ENCODE results near the gene DDX31.
A peak's percentile ranks its signal among the peaks of the same experiment; 100 is the strongest.

DDX31 gene

DNA sequence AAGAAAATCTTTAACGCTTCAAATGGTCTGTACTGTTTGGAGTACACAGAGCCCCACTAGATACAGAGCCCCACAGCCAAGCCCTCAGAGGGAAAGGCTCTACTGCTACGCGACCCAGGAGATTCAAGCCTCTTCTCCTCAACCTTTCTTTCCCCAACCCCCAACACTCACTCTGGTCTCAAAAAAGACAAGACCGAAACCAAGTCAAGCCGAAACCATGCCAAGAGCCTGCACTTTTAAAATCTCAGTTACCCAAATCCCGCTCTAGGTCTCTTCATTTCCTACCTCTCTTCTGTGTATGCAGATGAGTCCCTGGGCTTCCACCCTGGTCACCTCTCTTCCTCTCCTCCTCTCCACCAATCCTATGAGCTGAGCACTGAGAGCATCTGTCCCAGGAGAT, 55.5 kb downstream of the DDX31 start:
- ATAC-seq (ENCODE audit: low read depth) (no peak), DNase-seq (ENCODE audit: low spot score in 2 of 2) (no peak)
- Mint-ChIP-seq H3K27me3 (no peaks in the 10 kb centered on the region), H3K36me3 (peaks cover 61% of the 10 kb centered on the region), H3K4me1 (peaks cover 3% of the 10 kb centered on the region), H3K27ac (no peak overlapping the region), H3K9me3 (no peaks in the 10 kb centered on the region), H3K4me3 (no peak overlapping the region)

DNA sequence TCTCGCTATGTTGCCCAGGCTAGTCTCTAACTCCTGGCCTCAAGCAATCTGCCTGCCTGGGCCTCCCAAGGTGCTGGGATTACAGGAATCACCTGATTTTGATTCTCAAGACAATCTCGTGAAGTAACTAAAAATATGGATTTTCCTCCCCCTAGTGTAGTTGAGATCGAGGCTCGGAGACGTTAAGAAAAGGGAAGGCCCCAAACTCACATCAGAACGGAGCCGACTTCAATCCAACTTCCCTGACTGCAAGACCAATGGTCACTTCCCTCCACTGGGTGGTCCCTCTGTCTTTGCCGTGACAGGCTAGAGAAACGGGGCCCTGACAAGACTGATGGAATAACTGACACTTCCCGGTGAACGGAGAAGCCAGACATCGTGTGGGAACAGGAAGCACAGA, 59.1 kb downstream of the DDX31 start:
- ATAC-seq (ENCODE audit: low read depth): no peak
- H3K4me3 Mint-ChIP-seq: no peak overlapping the region
- H3K27ac Mint-ChIP-seq: no peak overlapping the region
- H3K4me1 Mint-ChIP-seq: no peaks in the 10 kb centered on the region
- DNase-seq (ENCODE audit: low spot score in 2 of 2): no peak
- H3K9me3 Mint-ChIP-seq: no peaks in the 10 kb centered on the region
- H3K36me3 Mint-ChIP-seq: peaks cover 56% of the 10 kb centered on the region
- no peaks in the 10 kb centered on the region for H3K27me3 Mint-ChIP-seq

DNA sequence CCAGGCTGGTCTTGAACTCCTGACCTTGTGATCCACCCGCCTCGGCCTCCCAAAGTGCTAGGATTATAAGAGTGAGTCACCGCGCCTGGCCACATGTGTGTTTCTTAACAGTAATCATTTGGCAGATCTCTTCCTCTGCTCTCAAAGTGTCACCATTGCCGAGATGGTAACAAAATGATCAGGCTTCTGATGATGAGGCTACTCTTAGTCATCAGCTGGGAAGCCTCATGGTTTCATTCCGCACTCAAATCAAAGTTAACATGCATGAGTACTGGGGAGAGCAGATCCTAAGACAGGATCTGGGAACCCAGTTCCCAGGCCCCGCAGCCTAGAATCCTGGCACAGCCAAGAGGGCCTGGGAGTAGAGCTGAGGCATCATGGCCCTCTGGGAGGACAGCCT, 60.0 kb downstream of the DDX31 start:
- Mint-ChIP-seq H3K9me3 (no peaks in the 10 kb centered on the region), H3K27me3 (no peaks in the 10 kb centered on the region), H3K4me1 (no peaks in the 10 kb centered on the region), H3K27ac (no peak overlapping the region), H3K4me3 (no peak overlapping the region), H3K36me3 (peaks cover 56% of the 10 kb centered on the region)
- DNase-seq (ENCODE audit: low spot score in 2 of 2) (no peak), ATAC-seq (ENCODE audit: low read depth) (no peak)

DNA sequence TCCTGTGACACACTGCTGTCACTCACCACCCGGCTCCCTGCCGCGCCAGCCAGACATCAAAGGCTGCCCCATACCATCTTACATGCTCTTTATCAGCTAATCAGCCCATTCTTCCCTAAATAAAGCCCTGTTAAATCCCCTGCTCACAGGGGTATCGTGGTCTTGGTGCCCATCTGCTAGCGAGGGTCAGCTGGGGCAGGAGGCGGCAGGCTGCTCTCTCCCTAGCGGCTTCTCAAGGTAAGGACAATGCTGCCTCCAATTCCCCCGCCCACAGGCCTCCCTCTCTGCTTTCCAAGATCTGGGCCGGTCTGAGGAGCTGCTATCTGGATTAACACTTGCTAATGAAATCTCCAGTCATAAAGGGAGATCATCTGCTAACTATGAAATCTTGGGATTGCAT, 60.6 kb downstream of the DDX31 start:
- H3K9me3 Mint-ChIP-seq: no peaks in the 10 kb centered on the region
- no peak overlapping the region for H3K4me3 Mint-ChIP-seq
- H3K4me1 Mint-ChIP-seq: no peaks in the 10 kb centered on the region
- DNase-seq (ENCODE audit: low spot score in 2 of 2) (no peak), ATAC-seq (ENCODE audit: low read depth) (no peak)
- peaks cover 50% of the 10 kb centered on the region for H3K36me3 Mint-ChIP-seq
- H3K27ac Mint-ChIP-seq: no peak overlapping the region
- H3K27me3 Mint-ChIP-seq: no peaks in the 10 kb centered on the region

DNA sequence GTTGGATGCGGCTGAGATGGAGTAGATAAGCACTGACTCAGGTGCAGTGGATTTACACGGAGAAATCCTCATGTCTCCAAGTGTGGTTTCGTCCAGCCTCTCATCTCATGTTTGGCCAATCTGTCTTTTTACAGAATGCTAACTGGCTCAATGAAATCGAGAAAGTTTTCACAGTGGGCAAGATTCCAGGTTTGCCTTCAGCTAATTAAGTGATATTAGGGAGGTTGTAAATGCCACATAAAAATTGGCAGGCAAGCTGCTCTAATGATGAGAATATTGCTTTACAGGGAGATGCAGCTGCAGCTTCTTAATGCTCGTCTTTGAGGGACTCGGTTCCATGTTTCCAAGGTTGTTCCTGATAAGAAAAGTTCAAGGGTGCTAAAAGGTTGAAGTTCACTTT, 63.7 kb downstream of the DDX31 start:
- H3K36me3 Mint-ChIP-seq: peaks cover 59% of the 10 kb centered on the region
- H3K4me1 Mint-ChIP-seq: no peaks in the 10 kb centered on the region

DNA sequence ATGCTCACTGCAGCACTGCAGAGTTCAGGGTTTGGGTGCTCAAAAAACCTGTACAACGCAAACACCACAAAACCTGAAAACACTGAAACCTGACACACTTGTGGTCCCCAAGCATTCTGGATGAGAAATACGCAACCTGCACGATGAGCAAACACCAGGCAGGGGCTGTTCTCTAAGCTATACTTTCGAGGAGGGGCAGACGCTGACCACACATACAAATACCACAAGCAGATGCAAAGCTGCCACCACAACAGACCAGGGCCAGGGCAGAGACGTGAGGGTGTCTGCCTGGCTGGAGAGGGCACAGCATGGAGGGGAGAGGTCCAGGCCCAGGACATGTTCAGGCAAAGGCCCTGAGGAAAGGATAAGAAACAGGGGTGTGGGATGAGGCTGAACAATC, 64.4 kb downstream of the DDX31 start:
- no peaks in the 10 kb centered on the region for H3K9me3 Mint-ChIP-seq
- ATAC-seq (ENCODE audit: low read depth) (no peak), DNase-seq (ENCODE audit: low spot score in 2 of 2) (no peak)
- no peak overlapping the region for H3K27ac Mint-ChIP-seq
- no peaks in the 10 kb centered on the region for H3K27me3 Mint-ChIP-seq
- H3K4me1 Mint-ChIP-seq: no peaks in the 10 kb centered on the region
- H3K36me3 Mint-ChIP-seq: peaks cover 60% of the 10 kb centered on the region
- H3K4me3 Mint-ChIP-seq: no peak overlapping the region

More for the DNA sequence above, 63.7 kb downstream of the DDX31 start:
- Mint-ChIP-seq H3K4me3 (no peak overlapping the region), H3K27me3 (no peaks in the 10 kb centered on the region), H3K9me3 (no peaks in the 10 kb centered on the region), H3K27ac (no peak overlapping the region)
- ATAC-seq (ENCODE audit: low read depth) (no peak), DNase-seq (ENCODE audit: low spot score in 2 of 2) (no peak)

DNA sequence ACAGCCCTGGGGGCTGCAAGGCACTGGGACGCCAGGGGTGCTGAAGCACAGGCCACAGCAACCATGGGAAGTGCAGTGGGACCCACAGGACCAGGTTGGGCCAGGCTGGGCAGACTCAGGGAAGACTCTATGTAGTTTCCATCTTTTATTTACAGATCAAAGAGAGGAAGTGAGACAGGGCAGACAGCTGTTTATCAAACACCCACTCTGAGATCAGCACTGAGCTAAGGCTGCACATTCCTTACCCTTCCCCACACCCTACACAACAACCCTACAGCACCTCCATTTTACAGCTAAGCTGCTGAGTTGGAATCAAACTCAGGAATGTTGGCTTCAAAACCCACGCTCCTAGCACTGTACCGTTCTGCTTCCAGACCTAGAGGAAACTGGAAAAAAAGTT, 67.6 kb downstream of the DDX31 start:
- no peaks in the 10 kb centered on the region for H3K4me1 Mint-ChIP-seq
- peaks cover 59% of the 10 kb centered on the region for H3K36me3 Mint-ChIP-seq
- H3K27ac Mint-ChIP-seq: no peak overlapping the region
- H3K9me3 Mint-ChIP-seq: no peaks in the 10 kb centered on the region
- no peaks in the 10 kb centered on the region for H3K27me3 Mint-ChIP-seq
- no peak for ATAC-seq (ENCODE audit: low read depth)
- no peak overlapping the region for H3K4me3 Mint-ChIP-seq
- no peak for DNase-seq (ENCODE audit: low spot score in 2 of 2)

DNA sequence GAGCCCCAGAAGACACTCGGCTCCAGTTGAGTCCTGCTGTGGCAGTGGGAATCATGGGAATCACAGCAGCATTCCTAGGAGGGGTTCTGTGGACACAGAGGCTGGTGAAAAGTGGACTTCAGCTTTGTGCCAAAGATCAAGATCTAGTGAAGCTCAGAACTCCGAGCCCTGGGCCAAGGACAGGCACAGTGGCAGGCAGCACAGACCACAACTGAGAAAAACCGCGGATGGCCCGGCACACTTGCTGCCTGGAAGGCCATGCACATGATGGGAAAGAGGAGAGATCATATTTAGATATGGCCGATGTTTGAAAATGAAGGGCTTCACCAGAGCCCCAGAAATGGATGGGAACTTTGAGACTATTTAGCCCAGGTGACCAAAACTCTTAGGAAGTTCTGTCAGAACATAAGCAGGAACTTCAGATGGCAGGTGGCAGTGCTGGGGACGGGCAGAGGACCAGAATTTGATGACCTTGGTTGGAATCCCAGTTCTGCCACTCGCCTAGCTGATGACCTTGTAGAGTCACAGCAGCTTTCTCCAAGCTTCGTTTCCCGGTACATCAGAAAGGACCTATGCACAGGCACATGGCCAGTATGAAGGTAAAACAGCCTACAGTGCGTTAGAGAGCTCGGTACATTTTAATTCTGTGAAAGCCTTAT, 69.3 kb downstream of the DDX31 start:
- Mint-ChIP-seq H3K4me1 (no peaks in the 10 kb centered on the region), H3K4me3 (no peak overlapping the region), H3K27ac (no peak overlapping the region), H3K36me3 (peaks cover 61% of the 10 kb centered on the region), H3K27me3 (peaks cover 2% of the 10 kb centered on the region), H3K9me3 (no peaks in the 10 kb centered on the region)
- DNase-seq (ENCODE audit: low spot score in 2 of 2) (no peak), ATAC-seq (ENCODE audit: low read depth) (no peak)

DNA sequence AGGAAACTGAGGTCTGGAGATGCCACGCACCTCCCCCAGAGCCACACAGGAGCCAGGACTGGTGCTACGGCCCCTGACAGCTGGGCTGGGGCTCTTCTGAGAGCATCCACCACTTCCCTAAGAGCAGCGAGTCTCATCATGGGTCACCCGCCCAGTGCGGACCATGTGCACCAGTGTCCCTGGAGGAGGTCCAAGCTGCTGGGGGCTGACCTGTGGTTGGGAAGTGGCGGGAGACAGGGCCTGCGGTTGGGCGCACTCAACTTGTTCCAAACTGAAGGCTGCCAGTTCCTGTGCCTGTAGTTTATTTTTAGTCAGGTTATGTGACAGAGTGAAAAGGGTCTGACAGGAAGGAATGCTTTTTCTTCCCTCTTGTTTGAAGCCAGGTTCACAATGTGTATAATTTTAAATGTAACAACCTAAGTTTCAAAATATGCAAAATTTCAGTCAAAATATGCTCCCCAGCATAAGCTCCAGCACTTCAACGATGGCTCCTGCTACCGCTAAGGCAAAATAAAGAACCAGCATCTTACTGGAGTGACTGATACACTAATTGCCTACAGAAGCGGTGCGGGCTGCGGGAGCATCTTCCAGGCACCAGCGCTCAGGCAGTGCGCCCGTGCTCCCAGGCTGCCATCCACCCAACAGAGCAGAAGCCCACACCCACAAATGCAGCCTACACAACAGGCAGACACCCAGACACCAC, 72.6 kb downstream of the DDX31 start:
- H3K27me3 Mint-ChIP-seq: peaks cover 5% of the 10 kb centered on the region
- peaks cover 55% of the 10 kb centered on the region for H3K36me3 Mint-ChIP-seq
- no peaks in the 10 kb centered on the region for H3K9me3 Mint-ChIP-seq
- H3K27ac Mint-ChIP-seq: no peak overlapping the region
- H3K4me3 Mint-ChIP-seq: no peak overlapping the region
- H3K4me1 Mint-ChIP-seq: no peaks in the 10 kb centered on the region
- no peak for ATAC-seq (ENCODE audit: low read depth)
- no peak for DNase-seq (ENCODE audit: low spot score in 2 of 2)

DNA sequence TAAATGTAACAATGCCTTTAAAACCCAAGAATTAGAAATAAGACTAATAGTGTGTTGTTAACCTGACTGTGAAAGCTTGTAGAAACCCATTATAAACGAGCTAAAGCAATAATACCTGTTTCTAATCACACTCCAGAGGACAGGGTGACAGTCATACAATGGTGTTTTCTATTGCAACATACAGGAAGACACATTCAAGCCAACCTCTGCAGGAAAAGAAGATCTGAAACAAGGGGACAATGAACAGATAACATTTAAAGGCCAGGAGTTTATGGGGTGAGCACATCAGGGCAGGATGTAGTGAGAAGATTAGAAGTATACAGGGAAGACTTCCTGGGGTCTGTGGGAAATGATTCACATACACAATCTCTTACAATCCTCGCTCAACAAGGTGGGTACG, 73.6 kb downstream of the DDX31 start:
- Mint-ChIP-seq H3K9me3 (no peaks in the 10 kb centered on the region), H3K4me1 (no peaks in the 10 kb centered on the region), H3K36me3 (peaks cover 49% of the 10 kb centered on the region), H3K27ac (no peak overlapping the region), H3K27me3 (peaks cover 8% of the 10 kb centered on the region), H3K4me3 (no peak overlapping the region)
- no peak for DNase-seq (ENCODE audit: low spot score in 2 of 2)
- ATAC-seq (ENCODE audit: low read depth): no peak

DNA sequence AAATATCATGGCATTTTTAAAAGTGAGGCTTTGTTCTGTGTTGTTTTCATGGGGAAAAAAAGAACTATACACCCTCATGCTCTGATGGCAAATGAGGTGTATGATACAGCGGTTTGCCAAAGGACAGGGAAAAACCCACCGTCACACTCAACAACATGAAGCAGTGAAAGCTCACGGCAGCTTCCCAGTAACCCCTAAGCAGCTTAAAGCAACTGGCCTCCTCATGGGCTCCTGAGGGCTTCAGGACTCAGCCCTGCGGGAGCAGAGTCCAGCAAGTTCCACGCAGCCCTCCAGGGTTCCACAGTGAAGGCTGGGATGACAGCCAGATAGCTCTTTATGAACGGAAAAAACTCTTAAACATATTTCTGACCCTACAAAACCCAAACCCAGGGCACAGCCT, 74.5 kb downstream of the DDX31 start:
- Mint-ChIP-seq H3K4me1 (peaks cover 4% of the 10 kb centered on the region), H3K4me3 (no peak overlapping the region), H3K9me3 (no peaks in the 10 kb centered on the region), H3K27me3 (peaks cover 10% of the 10 kb centered on the region), H3K27ac (no peak overlapping the region), H3K36me3 (peaks cover 41% of the 10 kb centered on the region)
- ATAC-seq (ENCODE audit: low read depth) (no peak), DNase-seq (ENCODE audit: low spot score in 2 of 2) (no peak)

DNA sequence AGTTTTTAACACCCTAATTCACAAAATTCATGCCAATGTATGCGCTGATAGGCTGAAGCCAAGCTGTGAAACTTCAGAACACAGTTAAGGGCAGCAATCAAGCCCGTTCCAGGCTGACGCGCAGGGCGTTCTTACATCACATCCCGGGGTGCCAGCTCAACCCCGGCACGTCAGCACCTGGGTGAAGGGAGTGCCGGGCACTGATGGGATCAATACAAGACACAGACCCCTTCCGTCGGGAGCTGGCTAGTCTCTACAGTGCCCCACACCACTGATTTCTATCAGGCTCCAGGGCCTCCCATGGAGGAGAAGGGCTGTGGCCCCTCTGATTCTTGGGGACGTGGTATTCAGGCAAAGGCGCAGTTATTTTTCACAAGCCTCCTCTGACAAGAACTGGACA, 75.4 kb downstream of the DDX31 start:
- no peaks in the 10 kb centered on the region for H3K9me3 Mint-ChIP-seq
- H3K27me3 Mint-ChIP-seq: peaks cover 15% of the 10 kb centered on the region
- no peak for ATAC-seq (ENCODE audit: low read depth)
- no peak overlapping the region for H3K27ac Mint-ChIP-seq
- no peak for DNase-seq (ENCODE audit: low spot score in 2 of 2)
- no peak overlapping the region for H3K4me3 Mint-ChIP-seq
- H3K4me1 Mint-ChIP-seq: peaks cover 9% of the 10 kb centered on the region
- H3K36me3 Mint-ChIP-seq: peaks cover 36% of the 10 kb centered on the region

DNA sequence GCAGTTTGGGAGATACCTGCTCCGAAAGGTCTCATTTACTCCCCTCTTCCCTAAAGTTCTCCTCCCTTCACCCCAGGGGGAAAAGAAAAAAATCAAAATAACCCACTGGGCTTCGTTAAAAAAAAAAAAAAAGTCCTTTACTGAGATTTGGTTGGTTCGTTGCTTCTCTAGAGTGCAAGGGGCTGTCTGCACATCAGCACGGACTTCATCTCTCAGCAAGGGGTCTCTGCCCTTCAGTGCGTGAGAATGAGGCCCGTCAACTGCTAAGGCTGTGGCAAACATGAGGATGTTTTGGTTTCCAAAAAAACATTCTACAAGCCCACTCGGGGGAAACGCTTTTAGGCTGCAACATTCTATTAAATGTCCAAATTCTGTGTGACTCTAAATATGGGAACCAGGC, 77.3 kb downstream of the DDX31 start:
- no peaks in the 10 kb centered on the region for H3K9me3 Mint-ChIP-seq
- H3K27me3 Mint-ChIP-seq: peaks cover 18% of the 10 kb centered on the region
- H3K4me1 Mint-ChIP-seq: peaks cover 12% of the 10 kb centered on the region
- H3K4me3 Mint-ChIP-seq: no peak overlapping the region
- peaks cover 31% of the 10 kb centered on the region for H3K36me3 Mint-ChIP-seq
- H3K27ac Mint-ChIP-seq: no peak overlapping the region
- ATAC-seq (ENCODE audit: low read depth): no peak
- DNase-seq (ENCODE audit: low spot score in 2 of 2): no peak

DNA sequence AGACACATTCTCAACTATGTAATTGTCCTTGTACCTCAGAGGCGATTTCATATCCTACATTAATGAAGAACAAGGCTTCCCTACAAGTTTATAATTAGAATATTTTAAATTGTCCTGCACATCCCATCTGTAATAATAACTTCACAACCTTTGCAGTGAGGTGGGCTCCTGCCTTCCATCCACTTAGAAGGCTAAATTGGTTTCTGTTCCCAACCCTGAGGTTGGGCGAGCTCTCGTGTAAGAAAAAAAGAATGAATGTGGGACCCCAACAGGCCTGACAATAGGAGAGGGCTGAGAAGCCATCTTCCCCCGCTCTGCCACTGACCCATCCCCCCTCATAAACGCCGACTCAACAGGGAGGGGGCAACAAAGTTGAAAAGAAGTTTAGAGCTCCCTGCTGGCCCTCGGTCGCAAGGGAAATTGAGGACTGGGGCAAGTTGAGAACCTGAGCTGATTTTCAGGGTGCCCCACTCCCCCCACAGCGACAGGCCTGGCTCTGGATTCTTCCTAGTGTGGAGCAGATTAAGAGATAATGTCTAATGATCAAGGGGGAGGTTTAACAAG, 78.0 kb downstream of the DDX31 start:
- Mint-ChIP-seq H3K4me3 (no peak overlapping the region), H3K27me3 (peaks cover 18% of the 10 kb centered on the region), H3K4me1 (peaks cover 12% of the 10 kb centered on the region), H3K9me3 (no peaks in the 10 kb centered on the region), H3K27ac (no peak overlapping the region), H3K36me3 (peaks cover 31% of the 10 kb centered on the region)
- no peak for ATAC-seq (ENCODE audit: low read depth)
- no peak for DNase-seq (ENCODE audit: low spot score in 2 of 2)

DNA sequence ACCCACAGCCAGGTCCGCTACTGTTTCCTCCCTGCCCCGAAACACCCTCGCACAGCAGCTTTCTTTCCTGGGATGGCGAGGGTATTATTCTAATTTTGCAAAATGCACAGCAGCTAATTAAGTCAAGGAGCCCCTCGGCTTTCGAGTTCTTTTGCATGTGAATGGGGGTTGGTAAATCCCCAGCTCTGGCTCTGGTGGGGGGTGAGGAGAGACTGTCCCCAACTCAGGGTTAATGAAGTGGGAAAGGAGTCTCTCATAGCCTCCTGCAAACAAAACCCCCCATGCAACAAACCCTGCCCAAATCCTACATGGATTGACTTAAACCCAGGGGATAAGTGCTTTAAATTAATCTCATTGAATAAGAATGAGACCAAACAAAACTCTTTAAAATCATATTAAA, 78.5 kb downstream of the DDX31 start:
- Mint-ChIP-seq H3K4me3 (no peak overlapping the region), H3K27me3 (peaks cover 17% of the 10 kb centered on the region), H3K4me1 (peaks cover 13% of the 10 kb centered on the region), H3K27ac (peak overlapping the region; percentile 60), H3K36me3 (peaks cover 26% of the 10 kb centered on the region), H3K9me3 (no peaks in the 10 kb centered on the region)
- DNase-seq (ENCODE audit: low spot score in 2 of 2) (no peak), ATAC-seq (ENCODE audit: low read depth) (no peak)

All from memory B cell (primary cell).